Upper lobe of left lung (tissue), 6 donors: ENCODE data around the gene CCBE1. TPM values are rescaled to one million over a fixed set of nuclear protein-coding genes. Genes with fewer than 3 reads are reported as not detected.

ENCODE experiments used
- ATAC-seq, 2 donors: fragments of 200-7000 bp; cut with Tn5 transposase; one replicate each; pipeline ENCODE4 v1.9.1; 2022; ENCODE audit warnings: mild to moderate bottlenecking in 2 of 2, moderate library complexity in 2 of 2; ENCODE audit not compliant: low FRiP score in 2 of 2
- DNase-seq, 2 donors: peaks; one replicate each; pipeline ENCODE4 v3.0.0-alpha.2; 2019 to 2020
- H3K27ac ChIP-seq, 4 donors: fragments of 200-600 bp; sonication (generic); one replicate each; pipeline ENCODE4 v1.5.1; 2016 to 2019
- H3K27me3 ChIP-seq, 4 donors: fragments of 200-600 bp; sonication (generic); one replicate each; pipeline ENCODE4 v1.5.1; 2017 to 2019
- H3K36me3 ChIP-seq, 4 donors: fragments of 200-600 bp; sonication (generic); one replicate each; pipeline ENCODE4 v1.5.1; 2016 to 2019
- H3K4me1 ChIP-seq, 4 donors: fragments of 200-600 bp; sonication (generic); one replicate each; pipeline ENCODE4 v1.5.1; 2018 to 2019
- H3K4me3 ChIP-seq, 4 donors: fragments of 200-600 bp; sonication (generic); one replicate each; pipeline ENCODE4 v1.5.1; 2017 to 2019; ENCODE audit warnings: mild to moderate bottlenecking in 2 of 4, moderate library complexity in 1 of 4
- H3K9me3 ChIP-seq, 4 donors: fragments of 200-600 bp; sonication (generic); one replicate each; pipeline ENCODE4 v1.5.1; 2018 to 2019
- CTCF ChIP-seq, 6 experiments: fragments of 450-650 bp in 4 of 6; fragments of 200-600 bp in 2 of 6; sonication (generic) in 2 of 6; IDR thresholded peaks; one replicate each; pipeline ENCODE4 v1.5.1; 2016 to 2019; ENCODE audit warnings: antibody characterized with exemption in 6 of 6
- EP300 ChIP-seq, 4 donors: sonication (generic); formaldehyde crosslinking; IDR thresholded peaks; one replicate each; pipeline ENCODE4 v1.5.1; 2017; ENCODE audit warnings: antibody characterized with exemption in 4 of 4, control low read depth in 2 of 4
- POLR2A ChIP-seq, 4 donors: fragments of 450-650 bp; IDR thresholded peaks; one replicate each; pipeline ENCODE4 v1.5.1; 2016 to 2017; ENCODE audit warnings: antibody characterized with exemption in 4 of 4, mild to moderate bottlenecking in 2 of 4
- POLR2AphosphoS5 ChIP-seq, 2 donors: sonication (generic); formaldehyde crosslinking; IDR thresholded peaks; one replicate each; pipeline ENCODE4 v1.5.1; 2017; ENCODE audit warnings: antibody characterized with exemption in 2 of 2
- WGBS, 2 donors: methylation state at CpG; one replicate each; pipeline ENCODE4 v1.1.5; 2017 to 2018; 5-methylcytosine and 5-hydroxymethylcytosine counted together
- total RNA-seq, 6 donors: library from RNA; depleted of rRNA in 4 of 6; stranded (reverse); fragments of >200 nt in 4 of 6; gene quantifications; one replicate each; pipeline versions ENCODE4 v1.1.0 to v1.2.1, GENCODE V29; 2016 to 2021
- donor health status: DM: no; HTN: no; CAD: no; lungs with moderate emphysema.
- donor health status: DM: no; HTN: yes; CAD: no; lungs with severe emphysema.

The CCBE1 gene
- total RNA-seq, 6 donors from 2014 or later, result 8.7 to 23.6 (median 12.3) TPM

- H3K36me3 ChIP-seq, result no peaks in the 10 kb centered on the region
- ATAC-seq, result no peak
Observed at GRCh38 chr18:59721931-59722330, 24.7 kb upstream of the CCBE1 start.

GRCh38 chr18:59721211-59721610, 24.0 kb upstream of the CCBE1 start:
- no peak for DNase-seq

More at GRCh38 chr18:59721931-59722330, 24.7 kb upstream of the CCBE1 start:
- Histone ChIP-seq H3K27me3 (no peaks in the 10 kb centered on the region), H3K9me3 (no peaks in the 10 kb centered on the region), H3K4me3 (no peak overlapping the region), H3K4me1 (no peaks in the 10 kb centered on the region), H3K27ac (no peak overlapping the region)
- no peak for DNase-seq
- no peak for TF ChIP-seq CTCF (IDR thresholded peaks at IDR 0.05)
- TF ChIP-seq POLR2A (IDR thresholded peaks at IDR 0.05), result no peak
- no peak for TF ChIP-seq POLR2AphosphoS5 (IDR thresholded peaks at IDR 0.05)
- TF ChIP-seq EP300 (IDR thresholded peaks at IDR 0.05), result no peak
- 94 to 95% methylated on average over 2 of the region's 2 CpGs for WGBS, 2 donors

GRCh38 chr18:59719544-59720181, 22.4 kb upstream of the CCBE1 start:
- H3K4me3 ChIP-seq, result no peak overlapping the region
- 54 to 73% methylated on average over 3 of the region's 3 CpGs for WGBS, 2 donors
- ATAC-seq, result no peak

More at GRCh38 chr18:59721211-59721610, 24.0 kb upstream of the CCBE1 start:
- Histone ChIP-seq H3K27ac (no peak overlapping the region), H3K27me3 (no peaks in the 10 kb centered on the region), H3K9me3 (no peaks in the 10 kb centered on the region), H3K4me3 (no peak overlapping the region), H3K36me3 (no peaks in the 10 kb centered on the region), H3K4me1 (no peaks in the 10 kb centered on the region)
- no peak for TF ChIP-seq CTCF (IDR thresholded peaks at IDR 0.05)
- TF ChIP-seq EP300 (IDR thresholded peaks at IDR 0.05), result no peak
- TF ChIP-seq POLR2A (IDR thresholded peaks at IDR 0.05), result no peak
- TF ChIP-seq POLR2AphosphoS5 (IDR thresholded peaks at IDR 0.05), result no peak
- WGBS, 2 donors, result 81 to 100% methylated on average over 2 of the region's 2 CpGs
- ATAC-seq, result no peak

GRCh38 chr18:59718464-59719157, 21.4 kb upstream of the CCBE1 start:
- 56 to 60% methylated on average over 7 of the region's 7 CpGs for WGBS, 2 donors
- H3K9me3 ChIP-seq, result no peaks in the 10 kb centered on the region
- no peak for ATAC-seq

More at GRCh38 chr18:59719544-59720181, 22.4 kb upstream of the CCBE1 start:
- Histone ChIP-seq H3K4me1 (no peaks in the 10 kb centered on the region), H3K27ac (no peak overlapping the region), H3K36me3 (no peaks in the 10 kb centered on the region), H3K9me3 (no peaks in the 10 kb centered on the region), H3K27me3 (no peaks in the 10 kb centered on the region)
- no peak for DNase-seq
- no peak for TF ChIP-seq CTCF (IDR thresholded peaks at IDR 0.05)
- TF ChIP-seq POLR2A (IDR thresholded peaks at IDR 0.05), result no peak
- TF ChIP-seq EP300 (IDR thresholded peaks at IDR 0.05), result no peak

More at GRCh38 chr18:59718464-59719157, 21.4 kb upstream of the CCBE1 start:
- H3K4me3 ChIP-seq, result no peak overlapping the region
- no peak overlapping the region for H3K27ac ChIP-seq
- TF ChIP-seq CTCF (IDR thresholded peaks at IDR 0.05) (no peak), POLR2A (IDR thresholded peaks at IDR 0.05) (no peak), POLR2AphosphoS5 (IDR thresholded peaks at IDR 0.05) (no peak), EP300 (IDR thresholded peaks at IDR 0.05) (no peak)
- no peak for DNase-seq
- H3K4me1 ChIP-seq, result no peaks in the 10 kb centered on the region
- H3K27me3 ChIP-seq, result no peaks in the 10 kb centered on the region
- no peaks in the 10 kb centered on the region for H3K36me3 ChIP-seq
